HG02852 (cell line): Measurements from ENCODE around the gene CEACAM16.
"Not testable (repeated sequence)": the region's sequence is repeated elsewhere in the genome, so short reads cannot be mapped to it uniquely, and the experiment has no call there.

Source experiments
- ATAC-seq: cut with Tn5 transposase; IDR thresholded peaks from one replicate; pipeline ENCODE4 v1.9.1; 2021; ENCODE audit warnings: mild to moderate bottlenecking, moderate library complexity; ENCODE audit not compliant: unreplicated experiment

CEACAM16 gene

GRCh38 chr19:44702551-44703176 is 3.7 kb downstream of the CEACAM16 start:
- ATAC-seq = no peak

DNA sequence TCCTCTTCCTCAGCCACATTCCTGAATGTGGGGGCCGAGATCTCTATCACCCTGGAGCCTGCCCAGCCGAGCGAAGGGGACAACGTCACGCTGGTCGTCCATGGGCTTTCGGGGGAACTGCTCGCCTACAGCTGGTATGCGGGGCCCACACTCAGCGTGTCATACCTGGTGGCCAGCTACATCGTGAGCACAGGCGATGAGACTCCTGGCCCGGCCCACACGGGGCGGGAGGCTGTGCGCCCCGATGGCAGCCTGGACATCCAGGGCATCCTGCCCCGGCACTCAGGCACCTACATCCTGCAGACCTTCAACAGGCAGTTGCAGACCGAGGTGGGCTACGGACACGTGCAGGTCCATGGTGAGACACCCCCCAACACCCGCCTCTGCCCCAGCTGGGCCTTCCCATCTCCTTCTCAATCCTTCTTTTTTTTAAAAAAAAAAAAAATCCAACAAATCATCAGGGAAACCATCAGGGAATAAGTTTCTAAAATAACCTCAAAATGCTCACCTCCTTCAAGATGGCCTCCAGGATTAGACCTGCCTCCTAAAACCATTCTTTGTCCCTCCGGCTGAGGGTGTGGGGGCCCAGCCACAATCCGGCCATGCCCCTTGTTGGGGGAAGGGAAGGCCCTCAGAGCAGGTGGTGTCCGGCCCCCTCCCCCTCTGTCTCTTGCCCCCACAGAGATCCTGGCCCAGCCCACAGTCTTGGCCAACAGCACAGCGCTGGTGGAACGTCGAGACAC is 4.6 kb downstream of the CEACAM16 start:
- no peak for ATAC-seq

GRCh38 chr19:44704982-44705381 is 6.0 kb downstream of the CEACAM16 start:
- no peak for ATAC-seq

- no peak for ATAC-seq
Observed at GRCh38 chr19:44705502-44706010, 6.6 kb downstream of the CEACAM16 start.

- no peak for ATAC-seq
Observed at GRCh38 chr19:44706506-44707236, 7.7 kb downstream of the CEACAM16 start.

DNA sequence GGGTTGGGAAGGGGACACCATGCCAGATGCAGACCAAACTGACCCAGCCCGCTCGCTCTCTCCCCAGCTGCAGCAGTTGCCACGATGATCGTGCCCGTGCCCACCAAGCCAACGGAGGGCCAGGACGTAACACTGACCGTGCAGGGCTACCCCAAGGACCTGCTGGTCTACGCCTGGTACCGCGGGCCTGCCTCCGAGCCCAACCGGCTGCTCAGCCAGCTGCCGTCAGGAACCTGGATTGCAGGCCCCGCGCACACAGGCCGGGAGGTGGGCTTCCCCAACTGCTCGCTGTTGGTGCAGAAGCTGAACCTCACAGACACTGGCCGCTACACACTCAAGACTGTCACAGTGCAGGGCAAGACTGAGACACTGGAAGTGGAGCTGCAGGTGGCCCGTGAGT is 8.8 kb downstream of the CEACAM16 start:
- ATAC-seq = no peak

DNA sequence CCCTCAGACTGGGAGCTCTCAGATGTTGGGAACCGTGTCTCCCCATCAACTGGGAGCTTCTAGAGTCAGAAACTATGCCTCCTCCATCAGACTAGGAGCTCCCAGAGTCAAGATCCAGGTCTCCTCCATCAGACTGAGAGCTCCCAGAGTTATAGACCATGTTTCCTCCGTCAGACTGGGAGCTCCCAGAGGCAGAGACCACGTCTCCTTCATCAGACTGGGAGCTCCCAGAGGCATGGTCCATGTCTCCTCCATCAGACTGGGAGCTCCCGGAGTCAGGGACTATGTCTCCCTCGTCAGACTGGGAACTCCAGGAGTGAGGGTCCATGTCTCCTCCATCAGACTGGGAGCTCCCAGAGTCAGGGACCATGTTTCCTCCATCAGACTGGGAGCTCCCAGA is 10.0 kb downstream of the CEACAM16 start:
- no peak for ATAC-seq

DNA sequence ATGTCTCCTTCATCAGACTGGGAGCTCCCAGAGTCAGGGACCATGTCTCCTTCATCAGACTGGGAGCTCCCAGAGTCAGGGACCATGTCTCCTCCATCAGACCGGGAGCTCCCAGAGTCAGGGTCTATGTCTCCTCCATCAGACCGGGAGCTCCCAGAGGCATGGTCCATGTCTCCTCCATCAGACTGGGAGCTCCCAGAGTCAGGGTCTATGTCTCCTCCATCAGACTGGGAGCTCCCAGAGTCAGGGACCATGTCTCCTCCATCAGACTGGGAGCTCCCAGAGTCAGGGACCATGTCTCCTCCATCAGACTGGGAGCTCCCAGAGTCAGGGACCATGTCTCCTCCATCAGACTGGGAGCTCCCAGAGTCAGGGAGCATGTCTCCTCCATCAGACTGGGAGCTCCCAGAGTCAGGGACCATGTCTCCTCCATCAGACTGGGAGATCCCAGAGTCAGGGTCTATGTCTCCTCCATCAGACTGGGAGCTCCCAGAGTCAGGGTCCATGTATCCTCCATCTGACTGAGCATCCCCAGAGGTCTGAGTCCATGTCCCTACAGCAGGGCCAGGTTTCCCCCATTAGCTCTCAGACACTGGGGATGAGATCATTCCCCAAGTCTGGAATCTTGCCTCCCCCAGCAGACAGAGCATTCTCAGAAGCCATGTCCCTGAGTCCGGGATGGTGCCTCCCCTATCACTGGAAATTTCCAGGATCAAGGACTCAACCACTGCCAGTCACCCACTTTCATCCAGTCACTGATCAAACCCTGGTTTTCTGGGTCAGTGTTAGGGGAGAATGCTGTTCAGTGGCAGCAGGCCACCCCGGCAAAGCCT is 10.7 kb downstream of the CEACAM16 start:
- not testable (repeated sequence) for ATAC-seq

GRCh38 chr19:44710483-44710882 is 11.5 kb downstream of the CEACAM16 start:
- ATAC-seq = no peak

- ATAC-seq = no peak
Observed at GRCh38 chr19:44712864-44713515, 14.0 kb downstream of the CEACAM16 start.

DNA sequence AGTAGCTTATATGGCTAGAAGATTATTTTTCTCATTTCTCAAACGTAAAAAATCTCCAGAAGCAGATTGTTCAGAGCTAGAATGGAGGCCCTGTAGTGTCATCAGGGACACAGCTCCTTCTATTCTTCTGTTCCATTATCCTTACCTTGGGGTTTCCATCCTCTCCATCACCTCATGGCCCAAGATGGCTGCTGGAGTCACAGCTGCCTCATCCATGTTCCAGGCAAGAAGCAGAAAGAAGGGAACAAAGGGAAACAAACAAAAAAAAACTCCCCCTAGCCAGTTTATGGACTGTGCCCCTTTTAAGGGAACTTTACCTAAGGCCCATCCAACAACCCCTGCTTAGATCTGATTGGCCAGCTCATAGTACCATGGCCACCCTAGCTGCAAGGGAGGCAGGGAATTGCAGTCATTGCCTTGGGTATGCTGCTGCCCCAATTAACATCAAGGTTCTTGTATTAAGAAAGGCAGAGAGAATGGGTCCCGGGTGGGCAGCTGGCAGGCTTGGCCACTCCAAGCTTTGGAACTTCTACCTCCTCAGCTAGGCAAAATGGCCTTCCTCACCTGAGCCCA is 15.7 kb downstream of the CEACAM16 start:
- ATAC-seq = no peak

- ATAC-seq = no peak
Observed at GRCh38 chr19:44717603-44718002, 18.7 kb downstream of the CEACAM16 start.

GRCh38 chr19:44718441-44719261 is 19.7 kb downstream of the CEACAM16 start:
- no peak for ATAC-seq

GRCh38 chr19:44719262-44719701 is 20.3 kb downstream of the CEACAM16 start:
- no peak for ATAC-seq

GRCh38 chr19:44720396-44720795 is 21.4 kb downstream of the CEACAM16 start:
- ATAC-seq = not testable (repeated sequence)

- ATAC-seq = no peak
Observed at GRCh38 chr19:44720945-44721344, 22.0 kb downstream of the CEACAM16 start.

DNA sequence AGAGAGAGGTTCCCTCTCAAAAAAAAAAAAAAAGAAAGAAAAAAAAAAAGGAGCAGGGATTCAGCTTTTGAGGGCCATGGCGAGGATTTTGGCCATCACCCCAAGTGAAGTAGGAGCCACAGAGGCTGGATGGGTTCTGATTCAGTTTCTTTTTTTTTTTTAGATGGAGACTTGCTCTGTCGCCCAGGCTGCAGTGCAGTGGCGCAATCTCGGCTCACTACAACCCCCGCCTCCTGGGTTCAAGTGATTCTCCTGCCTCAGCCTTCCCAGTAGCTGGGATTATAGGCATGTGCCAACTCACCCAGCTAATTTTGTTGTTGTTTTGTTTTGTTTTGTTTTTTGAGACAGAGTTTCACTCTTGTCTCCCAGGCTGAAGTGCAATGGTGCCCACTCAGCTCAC is 22.4 kb downstream of the CEACAM16 start:
- not testable (repeated sequence) for ATAC-seq

DNA sequence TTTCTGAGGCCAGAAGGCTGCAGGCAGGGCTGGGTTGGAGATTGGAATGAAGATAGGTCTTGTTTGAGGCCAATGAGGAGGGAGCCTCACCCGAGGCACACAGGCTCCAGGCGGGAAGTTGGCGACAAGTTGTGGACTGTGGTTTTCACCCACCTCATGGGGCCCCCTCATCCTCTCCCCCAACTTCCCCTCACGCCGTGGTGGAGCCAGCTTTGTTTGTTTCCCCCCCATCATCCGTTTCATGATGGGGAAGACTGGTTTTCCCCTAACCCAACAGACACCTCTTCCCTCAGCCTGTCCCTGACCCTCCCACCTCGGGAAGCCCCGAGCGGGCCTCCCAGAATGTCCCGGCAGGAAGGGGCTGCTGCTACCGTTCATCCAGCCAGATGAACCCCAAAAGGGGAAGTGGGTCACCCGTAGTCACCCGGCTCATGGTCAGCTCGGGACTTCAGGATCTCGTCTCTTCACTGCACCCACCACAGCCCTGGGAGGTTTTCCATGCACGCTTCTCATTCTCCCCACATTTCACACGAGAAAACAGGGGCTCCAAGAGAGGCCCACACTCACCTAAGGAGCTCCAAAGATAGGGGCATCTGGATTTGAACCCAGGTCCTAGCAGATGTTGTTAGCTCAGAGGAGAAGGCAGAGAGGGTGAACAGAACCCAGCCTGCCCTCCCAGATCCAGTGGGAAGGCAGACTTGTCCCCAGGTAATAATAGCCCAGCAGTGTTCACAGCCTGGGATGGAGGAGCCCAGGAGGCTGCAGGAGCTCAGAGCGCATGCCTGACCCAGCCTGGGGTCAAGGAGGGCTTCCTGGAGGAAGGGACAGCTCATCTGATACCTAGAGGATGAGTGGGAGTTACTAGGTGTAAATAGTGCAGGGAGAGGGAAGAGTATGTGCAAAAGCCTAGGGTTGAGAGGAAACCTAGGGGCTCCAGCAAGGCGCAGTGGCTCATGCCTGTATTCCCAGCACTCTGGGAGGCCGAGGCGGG is 23.5 kb downstream of the CEACAM16 start:
- no peak for ATAC-seq
